H1 (cell line): ENCODE data around the gene TBX3. TPM values are rescaled to one million over a fixed set of nuclear protein-coding genes. Genes with fewer than 3 reads are reported as not detected.

ENCODE experiments used
- CHD7 ChIP-seq: fragments of 300-600 bp; sonication (generic); IDR thresholded peaks from 2 replicates; pipeline ENCODE4 v1.7.1; 2012; ENCODE audit warnings: low read length, moderate library complexity, mild to moderate bottlenecking, inconsistent platforms; ENCODE audit not compliant: insufficient replicate concordance
- CTBP2 ChIP-seq: IDR thresholded peaks from 2 replicates; pipeline ENCODE4 v1.7.0; 2011; ENCODE audit warnings: borderline replicate concordance, mild to moderate bottlenecking, moderate library complexity, mixed read lengths, low read length; ENCODE audit not compliant: insufficient read depth, insufficient read length
- EZH2 ChIP-seq: fragments of 200-600 bp; sonication (generic); IDR thresholded peaks from 2 replicates; pipeline ENCODE4 v1.7.1; 2012; ENCODE audit warnings: low read depth, mild to moderate bottlenecking, moderate library complexity, low read length, inconsistent platforms; ENCODE audit not compliant: severe bottlenecking
- KDM5A ChIP-seq: fragments of 200-600 bp; IDR thresholded peaks from 2 replicates; pipeline ENCODE4 v1.7.1; 2012; ENCODE audit warnings: mild to moderate bottlenecking, low read length, inconsistent platforms, mixed read lengths
- RNF2 ChIP-seq: fragments of 200-900, 300-1000 bp; sonication (generic); IDR thresholded peaks from 2 replicates; pipeline ENCODE4 v1.7.1; 2016; ENCODE audit warnings: borderline replicate concordance, low read depth, mild to moderate bottlenecking, antibody characterized with exemption, low read length; ENCODE audit not compliant: poor library complexity, severe bottlenecking; ENCODE audit errors: missing control alignments
- SAP30 ChIP-seq: fragments of 300-600 bp; sonication (generic); IDR thresholded peaks from 2 replicates; pipeline ENCODE4 v1.7.1; 2012; ENCODE audit warnings: low read length, moderate library complexity, mild to moderate bottlenecking, inconsistent platforms; ENCODE audit not compliant: insufficient read depth, insufficient replicate concordance
- SP1 ChIP-seq: IDR thresholded peaks from 2 replicates; pipeline ENCODE4 v1.6.1; 2011; ENCODE audit warnings: low read depth, low read length
- SRF ChIP-seq: IDR thresholded peaks from 2 replicates; pipeline ENCODE4 v1.6.1; 2011; ENCODE audit warnings: mild to moderate bottlenecking, low read depth, low read length, moderate library complexity
- SUZ12 ChIP-seq: fragments of 200-600 bp; sonication (generic); IDR thresholded peaks from 2 replicates; pipeline ENCODE4 v1.6.1; 2012; ENCODE audit warnings: mild to moderate bottlenecking, inconsistent platforms, low read length, moderate library complexity, mixed read lengths
- polyA plus RNA-seq, 7 experiments: library from polyadenylated mRNA; depleted of rRNA in 3 of 7; stranded (reverse) in 5 of 7; unstranded in 2 of 7; fragments of >200 nt in 5 of 7; fragments of 200-250 nt in 2 of 7; gene quantifications; 1 replicate in 5 of 7; 2 replicates in 1 of 7; 4 replicates in 1 of 7; pipeline versions ENCODE4 v1.2.1 to v1.2.3, GENCODE V29; 2011 to 2013; ENCODE audit warnings: missing spikeins in 2 of 7, mixed read lengths in 2 of 7
- total RNA-seq: library from RNA; stranded (reverse); fragmentation: NEBNext Ultra II Directional; extraction: Animal tissue kit (Norgen Biotek cat#: 25700); gene quantifications from 2 replicates; pipeline ENCODE4 v1.2.1, GENCODE V29; 2021

Gene TBX3
- total and polyA plus RNA-seq, 2 of the 8 experiments (the other 6 are each of a cell fraction or from before 2014, with no cell fraction given), result 0.09 to 1.0 TPM

- TF ChIP-seq CHD7, result no peak
- peak; percentile 66 for TF ChIP-seq CTBP2
- no peak for TF ChIP-seq SRF
- peak; percentile 94 for TF ChIP-seq SUZ12
- no peak for TF ChIP-seq KDM5A
- TF ChIP-seq EZH2, result peak; percentile 91
- TF ChIP-seq SP1, result no peak
- no peak for TF ChIP-seq SAP30
- peak; percentile 98 for TF ChIP-seq RNF2
- TF ChIP-seq, all 59 proteins: peak for 6
These were observed 3.0 kb upstream of the TBX3 start (continued) for GRCh38 chr12:114686773-114687500.
